ENCODE measurements around the gene PKDREJ.

Gene PKDREJ

GRCh38 chr22:46294784-46295183 is 31.6 kb upstream of the PKDREJ start:
- ChIA-PET CTCF (no interaction called here), POLR2A (ENCODE audit: low non-redundant PET) (no interaction called here)
- H3K27ac ChIP-seq, result 0 out of 2 replicates have a peak overlapping the region, but pooled peaks have one; percentile 7
- no peak for TF ChIP-seq CTCF (conservative IDR thresholded peaks at IDR 0.05; ENCODE audit: low read depth)
- DNase-seq (ENCODE audit: low spot score), result no peak

- peak overlapping the region; percentile 45 for H3K27ac ChIP-seq
- CTCF ChIA-PET, result no interaction called here
- POLR2A ChIA-PET (ENCODE audit: low non-redundant PET), result no interaction called here
- no peak for DNase-seq (ENCODE audit: low spot score)
- TF ChIP-seq CTCF (conservative IDR thresholded peaks at IDR 0.05; ENCODE audit: low read depth), result no peak
Observed at GRCh38 chr22:46293577-46294260, 30.6 kb upstream of the PKDREJ start.

- peak overlapping the region; percentile 45 for H3K27ac ChIP-seq
- ChIA-PET CTCF (no interaction called here), POLR2A (ENCODE audit: low non-redundant PET) (no interaction called here)
- no peak for TF ChIP-seq CTCF (conservative IDR thresholded peaks at IDR 0.05; ENCODE audit: low read depth)
- no peak for DNase-seq (ENCODE audit: low spot score)
Observed at GRCh38 chr22:46292732-46293131, 29.6 kb upstream of the PKDREJ start.

- DNase-seq (ENCODE audit: low spot score), result no peak
- POLR2A ChIA-PET (ENCODE audit: low non-redundant PET), result no interaction called here
- no peak overlapping the region for H3K27ac ChIP-seq
- no peak for TF ChIP-seq CTCF (conservative IDR thresholded peaks at IDR 0.05; ENCODE audit: low read depth)
- CTCF ChIA-PET, result no interaction called here
Observed at GRCh38 chr22:46292173-46292572, 29.0 kb upstream of the PKDREJ start.

- no peak for TF ChIP-seq CTCF (conservative IDR thresholded peaks at IDR 0.05; ENCODE audit: low read depth)
- DNase-seq (ENCODE audit: low spot score), result no peak
- ChIA-PET POLR2A (ENCODE audit: low non-redundant PET) (no interaction called here), CTCF (interaction anchor here (0.6 kb wide), 1 partner anchor 265 kb away, joined by 4 read pairs; no protein-coding TSS in a partner anchor)
- no peak overlapping the region for H3K27ac ChIP-seq
Observed at GRCh38 chr22:46290843-46291785, 28.0 kb upstream of the PKDREJ start.

GRCh38 chr22:46290121-46290842 is 27.1 kb upstream of the PKDREJ start:
- DNase-seq (ENCODE audit: low spot score), result no peak
- no peak overlapping the region for H3K27ac ChIP-seq
- ChIA-PET POLR2A (ENCODE audit: low non-redundant PET) (no interaction called here), CTCF (no interaction called here)
- no peak for TF ChIP-seq CTCF (conservative IDR thresholded peaks at IDR 0.05; ENCODE audit: low read depth)
